HEK293 (cell line): ENCODE measurements around the gene MYL12A.

Source experiments
- CTCF ChIA-PET: fragments of 350-600 bp; formaldehyde crosslinking; extraction: SDS; loops from one replicate; lab custom pipeline; 2021; ENCODE audit warnings: antibody characterized with exemption; lab: Yijun Ruan, JAX
- POLR2A ChIA-PET: fragments of 300-600 bp; formaldehyde crosslinking; extraction: SDS; loops from one replicate; lab custom pipeline; 2020; ENCODE audit warnings: antibody characterized with exemption, inconsistent platforms; lab: Yijun Ruan, JAX
- H3K27ac ChIP-seq: fragments of 200-500 bp; sonication (Bioruptor generic); 2 replicates; pipeline ENCODE4 v1.5.1; 2014; ENCODE audit warnings: low read depth, low read length, control low read depth, inconsistent platforms; ENCODE audit errors: extremely low read depth
- H3K36me3 ChIP-seq, 2 experiments: fragments of 200-500 bp in 1 of 2; sonication (Bioruptor generic) in 1 of 2; 1 replicate in 1 of 2; 2 replicates in 1 of 2; pipeline ENCODE4 v1.5.1; 2014 to 2017; ENCODE audit warnings: inconsistent platforms in 2 of 2, low read length in 2 of 2; ENCODE audit not compliant: control insufficient read depth in 2 of 2, insufficient read depth in 1 of 2
- H3K4me1 ChIP-seq: fragments of 200-500 bp; sonication (Bioruptor generic); 2 replicates; pipeline ENCODE4 v1.5.1; 2014; ENCODE audit warnings: mild to moderate bottlenecking, low read length, inconsistent platforms; ENCODE audit not compliant: control insufficient read depth, insufficient read depth
- H3K4me3 ChIP-seq: 2 replicates; pipeline ENCODE4 v1.5.1; 2011; ENCODE audit warnings: low read depth, mild to moderate bottlenecking, control low read depth, low read length, moderate library complexity
- H3K9me3 ChIP-seq: fragments of 200-500 bp; sonication (Bioruptor generic); 2 replicates; pipeline ENCODE4 v1.5.1; 2014; ENCODE audit warnings: low read depth, low read length, inconsistent platforms; ENCODE audit not compliant: control insufficient read depth, insufficient read depth
- PRDM6 ChIP-seq: fragments of 450-650 bp; formaldehyde crosslinking; IDR thresholded peaks from 2 replicates; pipeline ENCODE4 v1.5.1; 2017; ENCODE audit warnings: missing biosample characterization, missing genetic modification characterization
- SALL2 ChIP-seq: fragments of 450-650 bp; formaldehyde crosslinking; IDR thresholded peaks from 2 replicates; pipeline ENCODE4 v1.5.0; 2017; ENCODE audit warnings: missing biosample characterization, mild to moderate bottlenecking, missing genetic modification characterization, borderline replicate concordance
- SP3 ChIP-seq: fragments of 450-650 bp; formaldehyde crosslinking; IDR thresholded peaks from 2 replicates; pipeline ENCODE4 v1.5.1; 2016; ENCODE audit warnings: missing biosample characterization, missing genetic modification characterization
- TCF7L2 ChIP-seq: IDR thresholded peaks from 2 replicates; pipeline ENCODE4 v1.6.1; 2011; ENCODE audit warnings: low read depth, mild to moderate bottlenecking, inconsistent platforms, low read length, moderate library complexity, borderline replicate concordance
- YY1 ChIP-seq: fragments of 450-650 bp; formaldehyde crosslinking; IDR thresholded peaks from 2 replicates; pipeline ENCODE4 v1.5.1; 2018; ENCODE audit warnings: missing biosample characterization, missing genetic modification characterization
- YY2 ChIP-seq: fragments of 450-650 bp; formaldehyde crosslinking; IDR thresholded peaks from 2 replicates; pipeline ENCODE4 v1.5.1; 2016; ENCODE audit warnings: missing biosample characterization, missing genetic modification characterization
- ZBTB48 ChIP-seq: fragments of 450-650 bp; formaldehyde crosslinking; IDR thresholded peaks from 2 replicates; pipeline ENCODE4 v1.5.1; 2016; ENCODE audit warnings: missing biosample characterization, missing genetic modification characterization
- ZBTB49 ChIP-seq: fragments of 450-650 bp; formaldehyde crosslinking; IDR thresholded peaks from 2 replicates; pipeline ENCODE4 v1.5.1; 2016; ENCODE audit warnings: missing biosample characterization, missing genetic modification characterization, low read depth
- ZNF175 ChIP-seq: fragments of 450-650 bp; formaldehyde crosslinking; IDR thresholded peaks from 2 replicates; pipeline ENCODE4 v1.5.1; 2016; ENCODE audit warnings: missing biosample characterization, missing genetic modification characterization
- ZNF18 ChIP-seq: fragments of 450-650 bp; formaldehyde crosslinking; IDR thresholded peaks from 2 replicates; pipeline ENCODE4 v1.5.1; 2016; ENCODE audit warnings: missing biosample characterization, missing genetic modification characterization
- ZNF274 ChIP-seq, 2 experiments: fragments of 200-500 bp in 1 of 2; fragments of 450-650 bp in 1 of 2; sonication (Bioruptor generic) in 1 of 2; formaldehyde crosslinking in 1 of 2; IDR thresholded peaks; 2 replicates each; pipeline versions ENCODE4 v1.5.1 to v1.6.1; 2014 to 2016; ENCODE audit warnings: borderline replicate concordance in 1 of 2, inconsistent platforms in 1 of 2, low read length in 1 of 2, missing biosample characterization in 1 of 2, missing genetic modification characterization in 1 of 2
- ZNF416 ChIP-seq: fragments of 450-650 bp; formaldehyde crosslinking; IDR thresholded peaks from 2 replicates; pipeline ENCODE4 v1.5.1; 2016; ENCODE audit warnings: missing biosample characterization, missing genetic modification characterization
- ZNF426 ChIP-seq: fragments of 450-650 bp; formaldehyde crosslinking; IDR thresholded peaks from 2 replicates; pipeline ENCODE4 v1.5.1; 2017; ENCODE audit warnings: missing biosample characterization, missing genetic modification characterization, mild to moderate bottlenecking, inconsistent platforms, moderate library complexity
- ZNF48 ChIP-seq: fragments of 450-650 bp; formaldehyde crosslinking; IDR thresholded peaks from 2 replicates; pipeline ENCODE4 v1.5.1; 2016; ENCODE audit warnings: missing biosample characterization, missing genetic modification characterization
- ZNF596 ChIP-seq: fragments of 450-650 bp; IDR thresholded peaks from 2 replicates; pipeline ENCODE4 v1.5.0; 2018; ENCODE audit warnings: missing biosample characterization, mild to moderate bottlenecking, missing genetic modification characterization, moderate library complexity
- ZNF600 ChIP-seq: fragments of 450-650 bp; formaldehyde crosslinking; IDR thresholded peaks from 2 replicates; pipeline ENCODE4 v1.5.1; 2016; ENCODE audit warnings: missing biosample characterization, missing genetic modification characterization
- ZNF623 ChIP-seq: fragments of 450-650 bp; formaldehyde crosslinking; IDR thresholded peaks from 2 replicates; pipeline ENCODE4 v1.5.1; 2016; ENCODE audit warnings: missing biosample characterization, missing genetic modification characterization
- ZNF645 ChIP-seq: fragments of 450-650 bp; formaldehyde crosslinking; IDR thresholded peaks from 2 replicates; pipeline ENCODE4; 2016; ENCODE audit warnings: missing biosample characterization, missing genetic modification characterization
- ZNF658 ChIP-seq: fragments of 450-650 bp; formaldehyde crosslinking; IDR thresholded peaks from 2 replicates; pipeline ENCODE4; 2016; ENCODE audit warnings: missing biosample characterization, missing genetic modification characterization
- ZNF830 ChIP-seq: fragments of 450-650 bp; IDR thresholded peaks from 2 replicates; pipeline ENCODE4 v1.5.0; 2018; ENCODE audit warnings: missing biosample characterization, missing genetic modification characterization, low read depth, mild to moderate bottlenecking, moderate library complexity
- ZXDB ChIP-seq: fragments of 450-650 bp; formaldehyde crosslinking; IDR thresholded peaks from 2 replicates; pipeline ENCODE4 v1.5.1; 2016; ENCODE audit warnings: missing biosample characterization, missing genetic modification characterization

Gene MYL12A

GRCh38 chr18:3250237-3251107 is 2.9 kb downstream of the MYL12A start (continued):
- TF ChIP-seq ZNF623 (no peak), PRDM6 (tag by site-specific recombination) (peak; percentile 26; the same call in 1 of the 2 replicates), SALL2 (tag by site-specific recombination) (no peak)

- Histone ChIP-seq H3K9me3 (no peaks in the 10 kb centered on the region), H3K27ac (no peak overlapping the region), H3K4me3 (no peak overlapping the region), H3K36me3 (peaks cover 22 to 33% of the 10 kb centered on the region in 2 experiments), H3K4me1 (peaks cover 7% of the 10 kb centered on the region)
- ChIA-PET CTCF (interaction anchor here (0.6 to 0.7 kb wide), 3 partner anchors 155 to 1028 kb away, joined by 3 to 4 read pairs (median 3); no protein-coding TSS in a partner anchor), POLR2A (interaction anchor here (1.1 to 1.9 kb wide), 2 partner anchors 10 to 13 kb away, joined by 3 to 11 read pairs; partner anchors contain the start of gene MYL12B)
- TF ChIP-seq ZNF416 (tag by site-specific recombination) (no peak), ZNF426 (no peak), YY2 (tag by site-specific recombination) (no peak), SP3 (tag by site-specific recombination) (no peak), ZBTB49 (tag by site-specific recombination) (no peak), ZNF658 (no peak), ZNF48 (tag by site-specific recombination) (no peak), ZXDB (tag by site-specific recombination) (no peak), ZNF830 (tag by site-specific recombination) (no peak), ZNF175 (tag by site-specific recombination) (no peak), ZBTB48 (tag by site-specific recombination) (no peak), ZNF18 (tag by site-specific recombination) (no peak), ZNF645 (tag by site-specific recombination) (no peak), YY1 (tag by site-specific recombination) (no peak), ZNF600 (tag by site-specific recombination) (no peak), ZNF596 (tag by site-specific recombination) (no peak), TCF7L2 (no peak), ZNF274 (IDR thresholded peaks at IDR 0.05; ENCODE audit: low read length) (no peak), ZNF274 (tag by site-specific recombination; IDR thresholded peaks at IDR 0.05; ENCODE audit: borderline replicate concordance) (no peak)
- TF ChIP-seq, all 188 proteins: peak for 0
Observed at GRCh38 chr18:3251249-3251962, 3.8 kb downstream of the MYL12A start.
